CD4-positive, alpha-beta T cell treated with Interleukin-12 subunit alpha and Interleukin-12 subunit beta, for 1 hour (primary cell): ENCODE measurements around the gene MMP11.
"Not testable (repeated sequence)": the region's sequence is repeated elsewhere in the genome, so short reads cannot be mapped to it uniquely, and the experiment has no call there.

ENCODE experiments used
- DNase-seq: peaks from one replicate; pipeline ENCODE4 v3.0.0-alpha.2; 2020

The MMP11 gene, protein sequence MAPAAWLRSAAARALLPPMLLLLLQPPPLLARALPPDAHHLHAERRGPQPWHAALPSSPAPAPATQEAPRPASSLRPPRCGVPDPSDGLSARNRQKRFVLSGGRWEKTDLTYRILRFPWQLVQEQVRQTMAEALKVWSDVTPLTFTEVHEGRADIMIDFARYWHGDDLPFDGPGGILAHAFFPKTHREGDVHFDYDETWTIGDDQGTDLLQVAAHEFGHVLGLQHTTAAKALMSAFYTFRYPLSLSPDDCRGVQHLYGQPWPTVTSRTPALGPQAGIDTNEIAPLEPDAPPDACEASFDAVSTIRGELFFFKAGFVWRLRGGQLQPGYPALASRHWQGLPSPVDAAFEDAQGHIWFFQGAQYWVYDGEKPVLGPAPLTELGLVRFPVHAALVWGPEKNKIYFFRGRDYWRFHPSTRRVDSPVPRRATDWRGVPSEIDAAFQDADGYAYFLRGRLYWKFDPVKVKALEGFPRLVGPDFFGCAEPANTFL

DNA sequence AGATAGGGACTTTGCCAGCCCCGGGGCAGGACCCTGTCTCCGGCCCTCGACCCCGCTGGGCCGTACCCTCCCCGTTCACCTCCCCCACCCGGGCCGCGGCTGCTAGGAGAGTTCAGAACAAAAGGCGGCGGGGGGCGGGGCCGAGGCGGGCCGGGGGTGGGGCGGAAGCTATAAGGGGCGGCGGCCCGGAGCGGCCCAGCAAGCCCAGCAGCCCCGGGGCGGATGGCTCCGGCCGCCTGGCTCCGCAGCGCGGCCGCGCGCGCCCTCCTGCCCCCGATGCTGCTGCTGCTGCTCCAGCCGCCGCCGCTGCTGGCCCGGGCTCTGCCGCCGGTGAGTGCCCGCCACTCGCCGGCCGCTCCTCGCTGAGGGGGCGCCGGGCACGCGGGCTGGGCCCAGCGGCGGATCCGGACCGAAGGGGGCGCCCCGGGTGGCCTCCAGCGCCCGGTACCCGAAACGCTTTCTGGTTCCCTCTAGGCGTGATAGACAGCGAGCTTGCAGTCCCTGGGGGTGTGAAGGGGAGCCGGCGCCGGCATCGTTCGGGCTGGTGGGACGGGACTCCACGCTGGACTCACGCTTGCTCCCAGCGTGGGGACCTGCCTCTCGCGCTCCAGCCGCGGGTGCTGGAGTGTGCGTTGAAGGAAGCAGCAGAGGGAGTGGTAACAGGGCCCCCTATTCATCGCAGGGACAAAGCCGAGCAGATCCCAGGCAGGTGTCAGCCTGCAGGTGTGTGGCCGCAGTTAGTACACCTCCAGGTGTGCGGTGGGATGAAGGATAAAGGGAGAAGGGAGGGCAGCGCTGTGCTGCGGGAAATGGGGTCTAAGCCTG is at the start of gene MMP11:
TSS of gene MMP11 (plus strand) at position 201 of the 825 bp plus-strand sequence. CDS start at position 223, 22 bp downstream.
- DNase-seq: peak; percentile 59

DNA sequence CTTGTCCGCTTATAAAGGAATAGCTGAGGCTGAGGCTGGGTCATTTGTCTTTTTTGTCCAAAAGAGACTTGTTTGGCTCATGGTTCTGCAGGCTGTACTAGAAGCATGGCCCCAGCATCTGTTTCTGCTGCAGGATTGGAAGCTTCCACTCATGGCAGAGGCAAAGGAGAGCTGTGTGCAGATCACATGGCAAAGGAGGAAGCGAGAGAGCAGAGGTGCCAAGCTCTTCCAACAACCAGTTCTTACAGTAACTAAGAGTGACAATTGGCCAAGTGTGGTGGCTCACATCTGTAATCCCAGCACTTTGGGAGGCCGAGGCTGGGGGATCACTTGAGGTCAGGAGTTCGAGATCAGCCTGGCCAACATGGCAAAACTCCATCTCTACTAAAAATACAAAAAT is 44.5 kb upstream of the MMP11 start:
- DNase-seq: not testable (repeated sequence)

DNA sequence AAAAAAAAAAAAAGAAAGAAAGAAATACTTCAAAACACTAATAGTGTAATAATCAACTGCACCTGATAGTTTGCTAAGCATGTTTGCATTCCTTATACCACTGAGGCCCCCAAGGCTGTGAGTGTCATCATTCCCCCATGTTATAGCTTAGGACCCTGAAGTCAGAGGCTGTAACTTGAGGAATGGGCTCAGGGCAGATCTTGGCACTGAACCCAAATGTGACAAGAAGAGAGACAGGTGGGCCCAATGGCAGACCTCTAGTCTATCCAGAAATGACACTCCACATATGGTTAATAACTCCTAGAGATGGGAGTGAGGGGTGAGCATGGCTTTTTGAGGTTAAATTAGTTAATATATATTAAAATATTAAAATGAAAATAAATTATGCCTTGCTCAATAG is 35.0 kb upstream of the MMP11 start:
- DNase-seq: no peak

DNA sequence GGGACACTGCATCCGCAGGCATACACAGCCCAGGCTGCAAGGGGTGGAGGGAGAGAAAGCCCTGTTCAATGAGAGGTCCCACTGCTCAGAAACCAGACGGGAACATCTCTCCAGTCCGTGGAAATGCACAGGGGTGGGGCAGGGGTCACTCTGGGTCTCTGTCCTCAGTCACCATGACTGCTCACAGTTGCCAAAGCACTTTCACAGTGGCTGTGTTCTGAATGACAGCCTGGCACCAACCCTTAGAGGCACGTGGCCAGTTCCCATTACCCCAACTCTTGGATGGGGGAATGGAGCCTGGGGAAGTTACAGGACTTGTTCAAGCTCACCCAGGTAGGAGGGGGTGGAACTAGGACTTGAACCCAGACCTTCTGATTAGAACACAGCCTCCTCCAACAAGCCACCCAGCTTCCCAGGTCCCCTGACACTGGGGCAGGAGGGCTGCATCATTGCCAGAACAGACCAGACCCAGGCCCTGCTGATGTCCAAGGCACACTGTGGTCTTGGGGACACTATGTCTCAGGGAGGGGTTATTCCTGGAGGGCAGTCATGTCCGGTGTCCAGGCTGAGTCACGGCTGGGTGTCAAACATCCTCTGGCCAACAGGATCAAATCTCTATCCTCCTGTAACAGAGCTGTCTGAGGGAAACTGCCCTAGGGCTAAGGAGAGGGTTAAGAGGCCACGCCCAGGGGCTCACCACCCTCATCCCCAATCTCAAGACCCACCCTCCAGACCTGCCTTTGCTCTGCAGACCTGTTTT is 30.0 kb upstream of the MMP11 start:
- DNase-seq: no peak

DNA sequence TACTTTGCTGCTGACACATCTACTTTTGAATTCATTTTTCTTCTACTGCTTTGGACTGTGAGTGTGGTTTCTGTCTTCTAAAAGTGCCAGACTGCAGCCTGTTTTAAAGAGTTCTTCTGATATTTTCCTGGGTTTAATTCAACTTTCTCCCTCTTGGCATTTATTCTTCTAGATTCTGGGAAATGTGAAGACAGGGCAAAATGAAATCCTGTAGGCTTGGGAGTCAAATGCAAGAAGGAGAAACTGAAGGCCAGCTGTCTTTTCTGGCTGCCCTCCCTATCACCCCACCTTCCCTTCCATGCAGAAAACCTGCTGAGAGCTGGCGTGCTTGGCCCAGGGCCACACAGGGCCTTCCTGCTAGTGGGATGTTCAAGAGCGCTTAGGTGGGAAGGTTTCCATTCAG is 29.3 kb upstream of the MMP11 start:
- DNase-seq: no peak

DNA sequence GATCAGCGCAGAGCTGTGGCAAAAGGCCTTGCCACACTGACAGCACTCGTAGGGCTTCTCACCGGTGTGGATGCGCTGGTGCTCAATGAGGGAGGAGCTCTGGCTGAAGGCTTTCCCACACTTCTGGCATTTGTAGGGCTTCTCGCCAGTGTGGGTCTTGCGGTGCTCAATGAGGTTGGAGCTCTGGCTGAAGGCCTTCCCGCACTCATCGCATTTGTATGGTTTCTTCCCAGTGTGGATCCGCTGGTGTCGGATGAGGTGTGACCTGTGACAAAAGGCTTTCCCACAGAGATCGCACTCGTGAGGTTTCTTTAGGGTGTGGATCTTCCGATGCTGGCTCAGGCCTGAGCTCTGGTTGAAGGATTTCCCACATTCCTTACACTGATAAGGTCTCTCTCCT is 28.6 kb upstream of the MMP11 start:
- DNase-seq: no peak

DNA sequence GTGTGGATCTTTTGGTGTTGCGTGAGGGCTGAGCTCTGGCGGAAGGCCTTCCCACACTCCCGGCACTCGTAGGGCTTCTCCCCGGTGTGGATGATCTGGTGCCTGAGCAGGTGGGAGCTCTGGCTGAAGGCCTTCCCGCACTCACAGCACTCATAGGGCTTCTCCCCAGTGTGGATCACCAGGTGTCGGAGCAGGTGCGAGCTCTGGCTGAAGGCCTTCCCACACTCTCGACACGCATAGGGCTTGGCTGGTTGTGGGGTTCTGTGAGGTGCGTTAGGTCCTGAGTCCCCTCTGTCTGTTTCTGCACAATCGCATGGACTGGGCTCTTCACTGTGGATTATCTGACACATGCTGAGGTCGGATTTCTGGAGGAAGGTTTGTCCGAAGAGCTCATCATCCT is 28.2 kb upstream of the MMP11 start:
- no peak for DNase-seq

DNA sequence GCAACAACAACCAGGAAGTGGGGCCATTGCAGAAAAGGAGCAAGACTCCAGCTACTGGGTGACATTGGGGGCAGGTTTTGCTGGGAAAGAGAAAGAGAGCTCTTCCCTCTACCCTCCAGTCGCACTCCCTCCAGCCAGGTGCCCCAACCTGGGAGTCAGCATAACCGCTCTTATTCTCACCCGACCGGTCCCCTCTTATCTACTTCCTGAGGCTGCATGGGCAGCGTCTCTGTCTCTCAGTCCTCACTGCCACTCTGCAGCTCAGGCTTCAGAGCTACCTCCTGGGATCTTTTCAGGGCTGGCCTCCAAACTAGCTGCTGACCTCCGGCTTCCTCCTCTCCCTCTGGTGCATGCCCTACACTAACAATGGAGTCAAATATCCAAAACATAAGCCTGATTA is 26.9 kb upstream of the MMP11 start:
- DNase-seq: no peak

DNA sequence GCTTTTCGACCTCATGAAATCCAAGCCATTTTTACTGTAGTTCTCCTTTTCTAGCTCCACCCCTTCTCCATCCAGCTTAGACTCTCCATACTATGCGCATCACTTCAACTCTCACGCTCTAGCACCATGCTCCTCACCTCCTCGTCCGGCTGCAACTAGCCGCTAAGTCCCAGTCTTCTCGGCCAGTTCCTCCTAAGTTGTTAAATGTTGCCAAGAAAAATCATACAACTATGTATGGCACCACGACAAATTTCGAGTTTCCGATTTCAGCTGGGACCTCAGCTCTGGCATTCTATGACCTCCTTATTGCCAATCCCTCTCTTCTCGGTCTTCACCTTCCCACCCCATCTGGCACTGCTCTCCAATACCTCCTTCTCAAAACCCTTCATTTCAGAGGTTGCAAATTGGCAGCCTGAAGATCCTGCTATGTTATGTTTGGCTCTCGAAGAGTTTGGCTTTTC is 22.8 kb upstream of the MMP11 start:
- no peak for DNase-seq

DNA sequence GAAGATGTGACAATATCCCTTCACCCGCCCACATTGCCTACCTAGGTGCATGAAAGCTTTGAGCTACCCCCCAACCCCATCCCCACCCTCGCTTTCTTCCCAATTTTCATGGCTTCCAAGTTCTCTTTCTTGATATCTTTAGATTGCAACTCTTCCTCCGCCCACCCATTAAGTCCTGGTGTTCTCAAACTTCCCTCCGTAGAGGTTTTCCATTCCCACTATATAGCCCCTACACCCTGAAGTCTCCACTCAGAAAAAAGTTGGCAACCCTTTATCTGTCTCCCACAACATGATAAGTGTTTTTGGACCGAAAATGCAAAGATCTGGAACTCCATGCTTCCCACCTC is 22.3 kb upstream of the MMP11 start:
- no peak for DNase-seq

DNA sequence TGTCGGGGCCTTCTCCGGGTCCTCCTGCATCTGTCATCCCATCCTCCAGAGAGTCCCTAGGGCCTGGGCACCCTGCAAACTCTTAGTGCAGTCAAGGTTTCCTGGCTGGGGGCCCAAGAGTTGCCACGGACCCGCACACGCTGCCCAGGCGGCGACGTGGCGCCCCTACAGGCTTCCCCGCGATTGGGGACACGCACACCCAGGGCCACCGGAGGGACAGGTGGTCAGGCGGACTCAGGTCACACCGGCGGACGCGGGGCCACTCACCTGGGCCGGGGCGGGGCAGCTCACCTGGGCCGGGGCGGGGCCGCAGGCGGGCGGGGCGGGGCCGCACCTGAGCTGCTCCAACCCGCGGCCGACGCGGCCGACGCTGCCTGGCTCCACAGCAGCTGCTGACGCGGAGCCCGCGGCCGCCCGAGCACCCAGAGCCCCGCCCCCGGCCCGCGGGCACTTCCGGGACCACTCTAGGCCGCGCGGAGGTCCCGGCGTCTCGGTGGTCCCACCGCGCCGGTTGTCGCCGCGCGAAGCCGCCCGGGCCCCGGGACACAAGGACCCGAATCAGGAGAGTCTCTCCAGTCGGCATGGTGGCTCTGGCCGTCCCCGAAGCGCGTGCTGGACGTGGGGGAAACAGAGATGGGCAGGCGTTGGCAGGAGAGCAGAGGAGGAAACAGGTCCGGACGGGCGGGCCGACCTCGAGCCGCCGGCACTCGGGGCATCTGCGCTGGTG is 21.8 kb upstream of the MMP11 start, which contains the start of gene ZNF70:
TSS of gene ZNF70 (minus strand) at position 399 of the 727 bp plus-strand sequence. CDS start 5,972 bp downstream, outside the sequence.
- peak; percentile 89 for DNase-seq

DNA sequence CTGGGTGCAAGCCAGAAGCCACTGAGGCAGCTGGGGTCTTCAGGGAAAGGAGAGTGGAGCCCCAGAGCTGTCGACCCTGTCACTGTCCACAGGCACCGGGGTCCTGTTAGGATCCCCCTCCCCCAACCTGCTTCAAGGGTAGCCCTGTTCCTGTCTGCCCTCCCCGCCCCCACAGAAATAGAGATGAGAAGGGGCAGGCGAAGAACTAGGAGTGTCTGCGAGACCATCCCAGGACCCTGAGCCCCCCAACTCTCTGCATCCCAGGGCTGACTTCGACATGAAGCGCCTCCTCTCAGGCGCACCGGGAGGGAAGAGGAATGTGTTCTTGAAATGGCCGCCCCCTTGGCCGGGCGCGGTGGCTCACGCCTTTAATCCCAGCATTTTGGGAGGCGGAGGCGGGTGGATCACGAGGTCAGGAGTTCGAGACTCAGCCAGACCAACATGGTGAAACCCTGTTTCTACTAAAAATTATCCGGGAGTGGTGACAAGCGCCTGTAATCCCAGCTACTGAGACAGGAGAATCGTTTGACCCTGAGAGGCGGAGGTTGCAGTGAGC is 21.1 kb upstream of the MMP11 start:
- DNase-seq: no peak

DNA sequence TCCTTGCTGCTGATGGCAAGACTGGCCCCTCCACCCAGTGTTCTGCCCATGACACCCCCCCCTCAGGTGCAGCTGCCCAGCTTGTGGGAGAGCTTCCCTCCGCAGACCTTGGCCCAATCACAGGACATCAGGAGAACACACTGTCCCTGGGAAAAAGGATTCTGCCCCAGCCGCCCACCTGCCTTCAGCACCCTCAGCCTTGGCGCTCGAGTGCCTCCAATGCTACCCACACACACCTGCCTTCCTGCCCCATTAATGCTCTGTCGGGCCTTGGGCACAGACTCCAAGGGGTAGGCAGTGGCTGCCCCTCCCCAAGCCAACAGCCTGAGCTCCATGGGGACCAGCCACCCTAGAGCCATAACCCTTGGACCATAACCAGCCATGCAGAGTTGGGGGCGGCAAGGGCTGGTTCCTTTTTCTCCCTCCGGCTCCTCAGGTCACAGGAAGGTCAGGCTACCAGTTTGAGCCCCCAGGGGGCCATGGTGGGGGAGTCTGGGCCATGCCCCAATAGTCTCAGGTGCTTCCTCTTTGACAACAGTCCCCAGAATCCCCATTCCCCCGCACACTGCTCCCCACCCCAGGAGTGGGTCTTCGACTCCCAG is 20.5 kb upstream of the MMP11 start:
- DNase-seq: no peak

DNA sequence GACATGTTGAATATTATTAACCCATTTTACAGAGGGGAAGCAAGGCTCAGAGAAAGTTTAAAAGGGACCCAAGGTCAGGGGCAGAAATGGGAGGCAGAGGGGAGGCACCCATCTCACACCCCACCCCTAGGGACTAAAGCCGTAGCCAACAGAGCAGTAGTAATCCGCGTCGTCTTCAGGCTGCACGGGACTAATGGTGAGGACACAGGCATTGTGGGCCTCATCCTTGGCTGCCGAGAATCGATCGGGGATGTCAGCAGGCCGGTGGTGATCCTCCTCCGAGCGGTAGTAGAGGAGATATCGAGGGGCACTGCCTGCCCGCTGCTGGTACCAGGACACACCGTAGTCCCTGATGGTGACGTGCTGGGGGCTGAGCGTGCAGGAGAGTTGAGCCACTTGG is 19.9 kb upstream of the MMP11 start:
- DNase-seq: no peak

DNA sequence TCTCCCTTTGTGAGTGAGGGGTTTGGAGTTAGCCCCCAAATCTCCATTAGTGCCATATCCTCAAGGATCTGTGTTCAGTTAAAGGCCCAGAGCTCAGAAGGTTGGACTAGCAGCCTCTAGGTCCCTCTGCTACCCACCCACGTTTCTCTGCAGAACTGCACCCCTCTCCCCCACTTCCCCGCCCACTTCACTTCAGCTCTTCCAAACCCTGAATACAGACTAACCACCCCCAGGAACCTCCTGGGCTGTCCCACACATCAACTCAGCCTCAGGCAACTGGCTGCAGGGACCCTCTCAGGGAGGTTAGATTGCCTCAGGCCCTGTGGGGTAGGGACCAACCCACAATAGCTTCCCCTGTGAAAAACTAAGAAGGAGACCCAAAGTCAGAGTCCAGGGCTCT is 19.3 kb upstream of the MMP11 start:
- no peak for DNase-seq

DNA sequence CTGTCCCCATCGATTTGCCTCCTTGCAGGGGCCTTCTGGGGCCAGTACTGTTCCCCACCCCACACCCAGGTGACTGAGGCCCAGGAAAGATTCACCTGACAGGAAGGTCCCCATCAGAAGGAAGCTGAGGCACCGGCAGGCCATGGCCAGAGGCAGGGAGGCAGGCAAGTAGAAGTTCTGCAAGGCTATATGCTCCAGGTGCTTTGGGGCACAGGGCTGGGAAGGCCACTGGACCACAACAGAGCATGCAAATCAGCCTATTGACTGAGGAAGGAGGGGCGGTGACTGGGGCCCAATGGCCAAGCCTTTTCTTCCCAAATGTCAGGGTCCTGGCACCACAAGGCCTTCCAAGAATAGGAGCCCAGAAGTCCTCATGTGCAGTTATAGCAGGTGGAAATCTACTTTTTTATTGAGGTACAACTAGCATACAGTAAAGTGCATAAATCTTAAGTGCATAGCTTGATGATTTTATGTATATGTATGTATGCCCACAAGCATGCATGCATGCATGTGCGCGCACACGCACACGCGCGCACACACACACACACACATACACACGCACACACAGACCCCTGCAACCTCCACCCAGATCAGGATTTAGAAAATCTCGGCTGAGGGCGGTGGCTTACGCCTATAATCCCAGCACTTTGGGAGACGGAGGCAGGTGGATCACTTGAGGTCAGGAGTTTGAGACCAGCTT is 18.3 kb upstream of the MMP11 start, which contains the start of gene VPREB3:
TSS of gene VPREB3 (minus strand) at position 206 of the 700 bp plus-strand sequence. CDS start at position 144, 62 bp downstream.
- DNase-seq: no peak

DNA sequence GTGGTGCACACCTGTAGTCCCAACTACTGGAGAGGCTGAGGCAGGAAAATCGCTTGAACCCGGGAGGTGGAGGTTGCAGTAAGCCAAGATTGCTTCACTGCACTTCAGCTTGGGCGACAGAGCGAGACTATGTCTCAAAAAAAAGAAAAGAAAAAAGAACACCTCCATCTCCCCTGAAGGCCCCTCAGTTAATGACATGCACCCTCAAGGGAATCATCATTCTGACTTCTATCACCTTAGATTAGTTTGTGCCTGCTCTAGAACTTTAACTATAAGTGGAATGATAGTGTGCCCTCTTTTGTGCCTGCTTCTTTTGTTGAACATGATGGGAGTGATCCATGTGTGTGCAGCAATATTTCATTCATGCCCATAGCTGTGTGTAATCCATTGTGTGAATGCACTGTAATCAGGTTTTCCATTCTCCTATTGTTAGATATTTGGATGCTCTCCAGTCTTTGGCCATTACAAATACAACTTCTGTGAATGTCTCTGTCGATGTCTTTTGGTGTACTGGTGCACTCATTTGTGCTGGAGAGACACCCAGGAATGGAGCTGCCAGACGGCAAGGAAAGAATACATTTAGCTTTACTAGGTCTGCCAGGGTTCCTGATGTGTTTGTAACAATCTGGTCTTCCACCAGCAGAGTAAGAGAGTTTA is 17.5 kb upstream of the MMP11 start:
- DNase-seq: no peak

DNA sequence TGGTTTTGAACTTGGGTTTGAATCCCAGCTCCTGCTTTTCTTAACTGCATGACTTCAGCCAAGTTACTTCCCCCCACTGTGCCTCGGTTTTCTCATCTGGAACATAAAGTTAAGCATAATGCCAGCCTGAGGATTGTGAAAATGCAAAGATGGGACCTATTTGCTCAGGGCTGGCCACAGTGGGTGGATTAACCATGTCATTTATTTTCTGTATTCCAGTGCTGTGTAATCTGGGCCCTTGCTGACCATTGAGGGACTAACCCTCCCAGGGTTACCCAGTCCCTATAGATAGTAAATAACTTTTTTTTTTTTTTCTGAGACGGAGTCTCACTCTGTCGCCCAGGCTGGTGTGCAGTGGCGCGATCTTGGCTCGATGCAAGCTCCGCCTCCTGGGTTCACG is 16.9 kb upstream of the MMP11 start:
- no peak for DNase-seq

DNA sequence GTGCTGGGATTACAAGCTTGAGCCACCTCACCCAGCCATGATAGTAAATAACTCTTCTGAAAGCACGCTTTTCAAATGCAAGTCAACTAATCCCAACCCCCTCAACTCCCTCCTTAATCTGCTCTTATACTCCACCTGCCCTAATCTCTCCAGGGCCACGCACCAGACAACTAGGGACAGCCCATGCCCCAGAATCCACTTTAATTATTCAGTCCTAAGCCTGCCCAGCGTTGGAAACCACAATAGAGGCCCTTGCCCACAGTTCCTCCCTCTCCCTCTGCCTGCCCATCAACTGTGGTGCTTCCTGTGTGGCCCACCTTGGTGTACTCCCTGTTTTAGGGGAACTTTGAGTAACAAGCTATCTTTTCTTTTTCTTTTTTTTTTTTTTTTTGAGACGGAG is 15.8 kb upstream of the MMP11 start:
- no peak for DNase-seq

DNA sequence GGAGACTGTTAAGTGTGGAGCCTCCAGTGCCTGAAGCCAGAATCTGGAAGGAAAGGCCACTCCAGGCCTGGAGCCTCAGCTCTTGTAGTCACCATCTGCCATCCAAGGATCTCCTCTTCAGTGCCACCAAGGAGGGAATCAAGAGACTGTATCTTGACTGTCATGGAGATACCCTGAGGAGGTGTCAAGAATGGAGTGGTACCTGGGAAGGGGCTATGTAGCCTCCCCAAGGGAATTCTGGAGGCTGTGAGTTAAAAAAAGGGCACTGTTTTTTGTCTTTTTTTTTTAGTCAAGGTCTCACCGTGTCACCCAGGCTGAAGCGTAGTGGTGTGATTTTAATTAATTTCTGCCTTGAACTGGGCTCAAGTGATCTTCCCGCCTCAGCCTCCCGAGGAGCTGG is 13.1 kb upstream of the MMP11 start:
- DNase-seq: no peak
